ENCODE results near the gene EXD3.

The EXD3 gene

GRCh38 chr9:137280474-137281344 is 142.3 kb downstream of the EXD3 start:
- DNase-seq, result no peak

DNA sequence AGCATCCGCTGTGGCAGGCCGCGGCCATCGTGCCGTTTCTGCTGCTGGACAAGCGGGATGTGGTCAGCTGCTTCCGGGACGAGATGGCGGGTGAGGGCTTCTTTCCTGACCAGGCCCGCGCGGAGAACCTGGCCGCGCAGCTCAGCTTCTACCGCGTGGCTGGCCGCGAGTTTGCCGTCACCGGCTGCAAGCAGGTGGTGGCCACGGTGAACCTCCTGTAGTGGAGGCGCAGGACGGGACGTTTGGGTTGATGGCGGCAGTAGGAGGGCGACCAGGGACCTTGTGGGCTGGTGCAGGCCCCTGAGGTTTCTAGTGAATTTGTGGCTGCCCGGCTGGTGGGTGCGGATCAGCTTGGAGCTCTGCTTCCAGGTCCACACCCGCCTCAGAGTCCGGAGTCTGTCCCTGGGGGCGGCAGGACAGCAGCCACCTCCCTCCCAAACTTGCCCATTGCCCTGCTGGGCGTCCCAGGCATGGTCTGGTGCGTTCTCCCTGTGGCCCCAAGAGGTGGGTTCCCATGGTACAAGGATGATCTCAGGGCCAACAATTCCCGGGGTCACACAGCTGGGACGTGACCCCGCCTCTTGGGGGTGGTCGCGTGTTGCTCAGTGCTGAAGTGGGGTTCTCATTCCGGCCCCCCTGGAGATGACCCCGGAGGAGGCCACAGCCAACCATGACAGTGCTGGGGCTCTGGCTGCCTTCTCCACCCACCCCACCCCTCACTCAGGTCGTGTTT is 143.1 kb downstream of the EXD3 start:
- DNase-seq, result no peak

DNA sequence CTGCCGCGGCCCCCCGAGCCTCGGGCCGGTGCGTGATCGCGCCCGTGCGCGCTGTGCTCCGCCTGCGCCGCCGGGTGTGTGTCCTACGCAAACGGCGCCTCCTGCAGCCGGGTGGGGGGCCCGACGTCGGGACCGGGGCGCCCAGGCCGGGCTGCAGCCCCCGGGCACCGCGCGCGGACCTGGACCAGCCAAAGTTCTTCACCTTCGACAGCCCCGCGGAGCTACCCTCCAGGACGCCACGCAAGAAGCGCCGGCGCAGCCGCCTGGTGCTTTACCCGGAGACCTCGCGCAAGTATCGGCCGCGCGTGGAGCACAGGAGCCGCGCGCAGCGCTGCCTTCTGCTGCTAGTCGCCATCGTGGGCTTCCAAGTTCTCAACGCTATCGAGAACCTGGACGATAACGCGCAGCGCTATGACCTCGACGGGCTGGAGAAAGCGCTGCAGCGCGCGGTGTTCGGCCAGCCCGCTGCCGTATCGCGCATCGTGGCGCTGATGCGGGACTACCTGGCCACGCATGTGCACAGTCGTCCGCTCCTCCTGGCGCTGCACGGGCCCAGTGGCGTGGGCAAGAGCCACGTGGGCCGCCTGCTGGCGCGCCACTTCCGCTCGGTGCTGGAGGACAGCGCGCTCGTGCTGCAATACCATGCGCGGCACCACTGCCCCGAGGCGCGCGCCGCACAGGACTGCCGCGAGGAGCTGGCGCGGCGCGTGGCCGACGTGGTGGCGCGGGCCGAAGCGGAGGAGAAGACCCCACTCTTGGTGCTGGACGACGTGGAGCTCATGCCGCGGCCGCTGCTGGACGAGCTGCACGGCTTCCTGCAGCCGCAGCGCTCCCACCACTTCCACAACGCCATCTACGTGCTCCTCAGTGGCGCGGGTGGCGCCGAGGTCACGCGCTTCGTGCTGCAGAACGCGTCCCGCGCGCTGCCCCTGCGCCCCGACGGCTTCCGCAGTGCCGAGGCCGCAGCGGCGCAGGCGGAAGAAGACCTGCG is 143.9 kb downstream of the EXD3 start:
- DNase-seq, result no peak

GRCh38 chr9:137278061-137278701 is 144.8 kb downstream of the EXD3 start:
- DNase-seq, result no peak

DNA sequence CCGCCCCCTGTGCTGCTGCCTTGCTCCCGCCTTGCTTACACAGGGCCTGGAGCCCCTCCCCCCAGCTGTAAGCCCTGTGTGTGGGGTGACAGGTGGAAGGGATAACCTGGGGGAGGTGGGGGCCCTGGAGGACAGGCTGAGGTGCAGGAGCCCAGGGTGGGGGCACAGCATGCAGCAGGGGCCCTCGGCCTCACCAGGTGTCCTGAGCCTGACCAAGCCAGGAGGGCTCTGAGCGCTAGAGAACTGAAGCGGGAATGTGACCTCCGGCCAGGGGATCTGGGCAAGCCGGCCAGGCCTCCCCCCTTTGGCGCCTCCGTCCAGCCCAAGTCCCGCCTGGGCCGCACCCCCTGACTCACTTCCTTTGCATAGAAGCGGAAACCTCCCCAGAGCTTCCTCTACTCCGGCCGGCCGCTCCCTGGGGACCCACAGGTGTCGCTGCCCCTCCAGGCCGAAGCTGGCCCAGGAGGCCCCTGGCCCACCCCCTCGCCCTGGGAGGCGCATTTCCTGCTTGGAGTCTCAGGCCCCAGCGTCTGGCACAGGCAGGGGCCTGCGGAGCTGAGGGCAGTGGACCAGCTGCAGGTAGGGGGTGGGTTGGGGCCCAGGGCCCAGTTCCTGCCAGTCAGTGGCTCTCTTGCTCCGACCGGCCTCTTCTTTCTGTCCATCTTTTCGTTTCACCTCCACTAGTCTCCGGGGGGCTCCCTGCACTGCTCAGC is 145.5 kb downstream of the EXD3 start, which contains the start of gene TOR4A:
TOR4A (plus strand) TSS at position 398 of the 713 bp plus-strand sequence. CDS start 964 bp downstream, outside the sequence.
- DNase-seq, result no peak

GRCh38 chr9:137276473-137277328 is 146.3 kb downstream of the EXD3 start:
- no peak for DNase-seq

GRCh38 chr9:137275588-137276472 is 147.1 kb downstream of the EXD3 start:
- DNase-seq, result no peak

DNA sequence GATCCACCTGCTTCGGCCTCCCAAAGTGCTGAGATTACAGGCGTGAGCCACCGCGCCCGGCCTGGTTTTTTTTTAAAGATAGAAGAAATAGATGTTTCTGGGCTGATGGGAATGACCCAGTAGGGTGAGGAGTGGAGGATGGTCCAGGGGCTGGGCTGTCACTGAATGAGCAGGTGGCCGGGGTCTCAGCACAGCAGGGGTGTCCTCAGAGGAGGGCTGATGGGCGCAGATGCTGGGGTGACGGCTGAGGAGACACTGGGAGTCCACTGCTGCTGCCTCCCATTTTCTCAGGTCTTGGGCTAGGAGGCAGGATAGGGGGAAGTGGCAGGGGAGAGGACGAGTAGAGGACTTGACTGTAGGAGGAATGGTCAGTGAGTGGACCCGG is 147.8 kb downstream of the EXD3 start:
- DNase-seq, result no peak

- no peak for DNase-seq
Observed at GRCh38 chr9:137273611-137274320, 149.2 kb downstream of the EXD3 start.

- no peak for DNase-seq
Observed at GRCh38 chr9:137273095-137273490, 149.9 kb downstream of the EXD3 start.

GRCh38 chr9:137272241-137273094 is 150.5 kb downstream of the EXD3 start:
- DNase-seq, result no peak

GRCh38 chr9:137271696-137272076 is 151.3 kb downstream of the EXD3 start:
- DNase-seq, result no peak

DNA sequence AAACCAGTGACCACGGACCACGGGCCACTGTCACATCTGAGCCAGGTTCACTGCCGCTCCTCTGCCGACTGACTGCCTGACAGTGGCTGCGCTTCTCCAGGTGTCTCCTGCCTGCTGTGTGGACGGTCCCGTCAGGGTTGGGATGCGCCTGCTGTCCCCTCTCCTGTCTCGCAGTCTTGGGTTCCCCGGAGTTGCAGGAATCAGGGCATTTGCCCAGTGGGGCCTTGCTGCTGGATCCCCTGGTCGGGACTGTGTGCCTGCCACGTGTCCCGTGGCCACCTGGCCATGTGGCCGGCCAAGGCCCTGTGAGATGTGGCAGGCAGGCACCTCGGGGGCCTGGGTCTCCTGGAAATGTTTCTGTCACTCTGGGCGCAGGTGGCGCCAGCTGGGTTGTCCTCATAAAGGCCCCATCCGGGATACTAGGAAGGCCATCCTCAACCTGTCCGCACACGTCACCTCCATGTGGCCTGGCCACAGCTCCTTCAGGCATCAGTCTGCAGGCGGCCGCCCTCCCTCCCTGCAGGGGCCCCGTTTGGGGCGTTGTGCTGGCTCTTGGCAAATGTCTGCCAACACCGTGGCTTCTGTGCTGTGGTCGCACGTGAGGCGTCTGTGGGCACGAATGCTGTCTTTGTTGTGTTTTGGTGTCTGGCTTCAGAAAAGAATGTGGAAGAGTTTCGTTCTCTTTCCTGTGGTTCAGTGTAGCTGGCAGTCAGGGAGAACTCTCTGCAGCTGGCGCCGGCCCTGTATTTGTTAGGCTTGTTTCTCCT is 151.8 kb downstream of the EXD3 start:
- no peak for DNase-seq

DNA sequence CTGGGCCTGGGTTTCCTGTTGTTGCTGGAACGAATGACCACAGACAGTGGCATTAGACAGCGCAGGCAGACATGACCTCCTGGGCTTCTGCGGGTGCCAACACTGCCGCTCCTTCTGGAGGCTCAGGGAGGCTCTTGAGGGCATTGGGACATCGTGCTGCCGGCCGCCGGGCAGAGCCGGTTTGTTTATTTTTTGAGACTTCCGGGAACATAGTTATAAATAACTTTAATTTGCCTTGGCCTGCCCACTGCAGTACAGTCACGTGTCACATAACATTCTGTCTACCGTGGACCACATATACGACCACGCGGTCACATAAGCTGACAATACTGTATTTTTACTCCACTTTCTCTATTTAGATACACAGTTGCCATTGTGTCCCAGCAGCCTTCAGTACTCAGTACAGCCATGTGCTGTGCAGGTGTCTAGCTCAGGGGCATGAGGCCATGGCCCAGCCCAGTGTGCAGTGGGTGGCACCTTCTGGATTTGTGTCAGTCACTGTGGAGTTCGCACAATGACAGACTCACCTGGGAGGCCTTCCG is 153.7 kb downstream of the EXD3 start:
- no peak for DNase-seq

DNA sequence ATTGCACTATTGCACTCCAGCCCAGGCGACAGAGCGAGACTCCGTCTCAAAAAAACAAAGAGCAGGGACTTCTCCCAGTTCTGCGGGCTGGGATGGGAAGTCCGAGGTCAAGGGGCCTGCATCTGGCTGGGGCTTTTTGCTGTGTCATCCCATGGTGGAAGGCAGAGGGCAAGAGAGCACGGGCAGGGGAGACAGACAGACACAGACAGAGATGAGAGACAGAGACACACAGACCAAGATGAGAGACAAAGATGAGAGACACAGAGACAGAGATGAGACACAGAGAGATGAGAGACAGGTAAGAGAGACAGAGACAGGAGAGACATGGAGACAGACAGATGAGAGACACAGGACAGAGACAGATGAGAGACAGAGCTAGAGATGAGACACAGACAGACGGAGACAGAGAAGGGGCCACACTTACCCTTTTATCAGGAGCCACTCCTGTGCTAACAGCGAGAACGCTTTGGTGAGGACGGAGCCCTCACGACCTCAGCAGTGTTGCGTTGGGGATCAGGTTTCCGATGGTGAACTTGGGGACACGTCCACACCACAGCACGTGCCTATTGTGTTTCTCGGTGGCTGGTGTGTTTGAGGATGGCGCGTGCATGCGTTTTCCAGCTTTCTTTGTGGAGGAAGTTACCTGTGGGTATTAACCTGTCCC is 154.3 kb downstream of the EXD3 start:
- no peak for DNase-seq

DNA sequence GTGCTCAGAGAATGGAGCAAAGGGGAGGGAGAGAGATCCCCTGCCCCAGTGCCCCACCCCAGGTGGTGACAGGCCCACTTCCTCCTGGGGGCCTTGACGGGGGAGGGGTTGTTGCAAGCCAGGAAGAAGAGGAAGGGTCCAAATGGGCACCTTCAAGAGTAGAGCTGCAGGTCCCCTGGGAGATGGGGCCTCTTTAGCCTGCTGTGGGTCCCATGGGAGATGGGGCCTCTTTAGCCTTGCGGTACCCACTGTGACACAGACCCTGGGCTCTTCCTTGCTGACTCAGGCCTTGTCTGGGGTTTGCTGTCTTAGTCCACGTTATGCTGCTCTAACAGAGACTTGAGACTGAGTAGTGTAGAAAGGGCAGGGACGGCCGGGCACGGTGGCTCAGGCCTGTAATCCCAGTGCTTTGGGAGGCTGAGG is 155.0 kb downstream of the EXD3 start:
- no peak for DNase-seq
